Sigmoid colon (tissue), 7 donors: ENCODE data around the gene PIM3. TPM values are rescaled to one million over a fixed set of nuclear protein-coding genes. Genes with fewer than 3 reads are reported as not detected.

Source experiments
- DNase-seq: peaks from one replicate; pipeline ENCODE4 v3.0.0-alpha.2; 2019
- H3K27ac ChIP-seq, 4 donors: fragments of 200-600 bp; sonication (generic); one replicate each; pipeline ENCODE4 v1.5.1; 2016 to 2019; ENCODE audit warnings: mild to moderate bottlenecking in 1 of 4
- H3K27me3 ChIP-seq, 3 donors: fragments of 200-600 bp; sonication (generic); one replicate each; pipeline ENCODE4 v1.5.1; 2019; ENCODE audit warnings: mild to moderate bottlenecking in 1 of 3
- H3K36me3 ChIP-seq, 4 donors: fragments of 200-600 bp; sonication (generic); one replicate each; pipeline ENCODE4 v1.5.1; 2016 to 2019
- H3K4me1 ChIP-seq, 4 donors: fragments of 200-600 bp; sonication (generic); one replicate each; pipeline ENCODE4 v1.5.1; 2017 to 2019
- H3K4me3 ChIP-seq, 4 donors: fragments of 200-600 bp; sonication (generic); one replicate each; pipeline ENCODE4 v1.5.1; 2017 to 2019; ENCODE audit warnings: mild to moderate bottlenecking in 2 of 4, moderate library complexity in 1 of 4
- H3K9me3 ChIP-seq, 4 donors: fragments of 200-600 bp in 3 of 4; sonication (generic) in 3 of 4; one replicate each; pipeline versions ENCODE4 v1.5.1 to v1.6.1; 2013 to 2019
- EP300 ChIP-seq, 4 donors: sonication (generic); formaldehyde crosslinking; IDR thresholded peaks; one replicate each; pipeline ENCODE4 v1.6.1; 2017; ENCODE audit warnings: antibody characterized with exemption in 4 of 4
- POLR2A ChIP-seq, 2 donors: fragments of 450-650 bp; IDR thresholded peaks; one replicate each; pipeline ENCODE4 v1.6.1; 2016; ENCODE audit warnings: antibody characterized with exemption in 2 of 2, mild to moderate bottlenecking in 2 of 2, moderate library complexity in 2 of 2
- POLR2AphosphoS5 ChIP-seq, 4 donors: sonication (generic); formaldehyde crosslinking; IDR thresholded peaks; one replicate each; pipeline ENCODE4 v1.6.1; 2017; ENCODE audit warnings: antibody characterized with exemption in 4 of 4
- WGBS, 2 donors: extraction: QIAGEN DNeasy Blood & Tissue Kit; methylation state at CpG; one replicate each; pipeline ENCODE4 v1.1.7; 2013; 5-methylcytosine and 5-hydroxymethylcytosine counted together
- intact Hi-C: fragments of 100-400 bp; cut with DNase I; formaldehyde crosslinking; loops from one replicate; pipeline ENCODE4 v1.15.1; 2023
- polyA plus RNA-seq, 3 donors: library from polyadenylated mRNA; stranded (reverse); fragments of 200-250 nt; gene quantifications; one replicate each; pipeline ENCODE4 v1.2.3, GENCODE V29; 2013
- total RNA-seq, 4 donors: library from RNA; depleted of rRNA; stranded (reverse); fragments of >200 nt; gene quantifications; one replicate each; pipeline ENCODE4 v1.1.0, GENCODE V29; 2016
- TF ChIP-seq, protein P1 (sequence below), 4 experiments: fragments of 450-650 bp in 3 of 4; fragments of 200-600 bp in 1 of 4; IDR thresholded peaks; one replicate each; pipeline ENCODE4 v1.5.1; 2016 to 2019; ENCODE audit warnings: antibody characterized with exemption in 4 of 4, mild to moderate bottlenecking in 3 of 4, moderate library complexity in 2 of 4
- donor health status: healthy with polysubstance abuse.
- donor health status: Bipolar disorder and iron deficiency.
- donor health status: healthy.

Gene PIM3
- total and polyA plus RNA-seq, 7 donors, result 26.3 to 126 (median 49.4) TPM

DNA sequence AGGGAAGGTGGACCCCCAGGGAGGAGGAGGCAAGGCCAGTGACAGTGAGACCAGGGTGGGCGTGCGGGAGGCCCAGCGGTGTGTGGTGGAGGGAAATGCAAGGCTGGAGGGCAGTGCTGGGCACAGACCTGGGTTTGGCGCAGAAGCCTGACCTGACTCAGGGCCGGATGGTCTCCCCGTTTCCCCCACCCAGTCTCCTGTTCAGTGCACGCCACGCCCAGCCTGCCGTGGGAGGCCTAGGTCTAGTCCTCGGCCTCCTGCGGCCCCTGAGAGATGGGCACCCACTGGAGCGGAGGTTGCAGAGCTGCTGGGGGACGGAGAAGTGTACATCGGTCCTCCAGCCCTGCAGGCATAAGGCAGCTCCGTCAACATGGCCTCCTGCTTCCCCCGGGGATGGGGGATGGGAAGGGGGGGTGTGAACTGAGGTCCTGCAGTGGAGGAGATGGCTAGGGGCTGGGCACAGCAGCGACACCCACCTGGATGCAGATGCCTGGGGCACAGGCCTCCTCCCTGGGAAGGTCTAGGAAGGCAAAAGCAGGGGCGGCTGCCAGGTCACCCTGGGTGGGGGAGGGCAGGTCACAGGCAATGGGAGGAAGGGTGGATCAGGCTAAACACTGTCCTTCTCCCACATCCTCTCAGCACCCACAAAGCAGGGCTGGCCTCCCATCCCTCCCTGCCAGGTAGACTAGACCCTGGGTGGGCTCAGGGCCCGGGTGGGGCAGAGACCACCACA is 36.1 kb downstream of the PIM3 start:
- Histone ChIP-seq H3K36me3 (no peaks in the 10 kb centered on the region), H3K4me3 (no peak overlapping the region), H3K27me3 (peaks cover 8 to 35% (median 26%) of the 10 kb centered on the region in 3 donors), H3K4me1 (peaks cover 0 to 10% (median 4%) of the 10 kb centered on the region in 4 donors), H3K27ac (no peak overlapping the region), H3K9me3 (peaks cover 0 to 3% (median 0%) of the 10 kb centered on the region in 4 donors)
- WGBS, 2 donors, result 72 to 85% methylated on average over 19 of the region's 19 CpGs
- intact Hi-C loops, result no loop called here
- TF ChIP-seq, protein P1, sequence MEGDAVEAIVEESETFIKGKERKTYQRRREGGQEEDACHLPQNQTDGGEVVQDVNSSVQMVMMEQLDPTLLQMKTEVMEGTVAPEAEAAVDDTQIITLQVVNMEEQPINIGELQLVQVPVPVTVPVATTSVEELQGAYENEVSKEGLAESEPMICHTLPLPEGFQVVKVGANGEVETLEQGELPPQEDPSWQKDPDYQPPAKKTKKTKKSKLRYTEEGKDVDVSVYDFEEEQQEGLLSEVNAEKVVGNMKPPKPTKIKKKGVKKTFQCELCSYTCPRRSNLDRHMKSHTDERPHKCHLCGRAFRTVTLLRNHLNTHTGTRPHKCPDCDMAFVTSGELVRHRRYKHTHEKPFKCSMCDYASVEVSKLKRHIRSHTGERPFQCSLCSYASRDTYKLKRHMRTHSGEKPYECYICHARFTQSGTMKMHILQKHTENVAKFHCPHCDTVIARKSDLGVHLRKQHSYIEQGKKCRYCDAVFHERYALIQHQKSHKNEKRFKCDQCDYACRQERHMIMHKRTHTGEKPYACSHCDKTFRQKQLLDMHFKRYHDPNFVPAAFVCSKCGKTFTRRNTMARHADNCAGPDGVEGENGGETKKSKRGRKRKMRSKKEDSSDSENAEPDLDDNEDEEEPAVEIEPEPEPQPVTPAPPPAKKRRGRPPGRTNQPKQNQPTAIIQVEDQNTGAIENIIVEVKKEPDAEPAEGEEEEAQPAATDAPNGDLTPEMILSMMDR (IDR thresholded peaks at IDR 0.05), result no peak
- no peak for TF ChIP-seq EP300 (IDR thresholded peaks at IDR 0.05)
- TF ChIP-seq POLR2AphosphoS5 (IDR thresholded peaks at IDR 0.05), result no peak
- no peak for TF ChIP-seq POLR2A (IDR thresholded peaks at IDR 0.05)
- peak; percentile 60 for DNase-seq

DNA sequence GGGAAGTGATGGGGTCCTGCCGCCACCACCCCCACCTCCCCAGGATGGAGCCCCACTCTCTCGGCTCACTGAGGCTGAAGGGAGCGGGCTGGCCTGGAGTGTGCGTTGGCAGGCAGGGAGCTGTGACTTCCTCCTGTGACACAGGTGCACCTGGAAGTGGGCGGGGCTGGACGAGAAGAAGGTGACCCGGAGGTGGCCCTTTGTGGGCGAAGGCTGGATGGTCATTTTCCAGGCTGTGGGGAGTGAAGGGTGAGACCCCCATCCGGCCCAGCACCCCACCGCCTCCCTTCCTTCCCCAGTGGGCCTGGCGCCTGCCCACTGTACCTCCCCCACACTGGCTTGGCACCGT is 36.7 kb downstream of the PIM3 start:
- H3K27me3 ChIP-seq, result peaks cover 8 to 35% (median 26%) of the 10 kb centered on the region in 3 donors
- H3K4me1 ChIP-seq, result peaks cover 0 to 10% (median 4%) of the 10 kb centered on the region in 4 donors
- no peak overlapping the region for H3K27ac ChIP-seq
- TF ChIP-seq EP300 (IDR thresholded peaks at IDR 0.05), result no peak
- TF ChIP-seq POLR2A (IDR thresholded peaks at IDR 0.05), result peak in 1 of 2 donors; percentile 30
- intact Hi-C loops, result no loop called here
- no peaks in the 10 kb centered on the region for H3K9me3 ChIP-seq
- no peaks in the 10 kb centered on the region for H3K36me3 ChIP-seq
- 26 to 66% methylated on average over 12 of the region's 12 CpGs for WGBS, 2 donors
- H3K4me3 ChIP-seq, result no peak overlapping the region
- peak; percentile 60 for DNase-seq

DNA sequence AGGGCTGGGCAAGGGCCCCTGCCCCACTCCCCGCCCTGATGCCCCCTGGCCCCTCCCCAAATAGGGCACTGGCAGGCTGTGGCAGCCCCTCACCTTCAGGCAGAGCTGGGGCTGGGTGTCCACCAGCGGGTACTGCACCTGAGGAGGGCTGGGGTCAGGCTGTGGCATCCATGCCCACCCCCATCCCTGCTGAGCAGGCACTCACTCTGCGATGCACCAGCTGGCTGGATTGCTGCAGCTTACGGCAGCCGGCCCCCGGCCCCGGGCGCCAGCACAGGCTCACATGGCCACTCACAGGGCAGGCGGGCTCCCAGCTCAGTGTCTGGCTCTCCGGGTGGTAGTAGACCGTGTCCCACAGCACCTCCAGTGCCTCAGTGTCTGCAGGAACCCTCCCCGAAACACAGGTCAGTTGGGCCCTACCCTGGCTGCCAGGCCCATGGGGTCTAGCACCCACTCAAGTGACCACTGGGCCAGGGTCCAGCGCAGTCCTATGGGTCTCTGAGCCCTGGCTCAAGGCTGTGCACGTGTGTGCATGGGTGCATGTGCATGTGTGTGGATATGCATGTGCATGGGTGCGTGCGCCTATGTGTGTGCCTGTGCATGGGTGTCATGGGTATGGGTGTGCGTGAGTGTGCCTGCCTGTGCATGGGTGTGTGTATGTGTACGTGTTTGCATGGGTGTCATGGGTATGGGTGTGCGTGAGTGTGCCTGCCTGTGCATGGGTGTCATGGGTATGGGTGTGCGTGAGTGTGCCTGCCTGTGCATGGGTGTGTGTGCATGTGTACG is 37.6 kb downstream of the PIM3 start:
- intact Hi-C loops, result no loop called here
- no peak overlapping the region for H3K27ac ChIP-seq
- peaks cover 0 to 8% (median 4%) of the 10 kb centered on the region in 4 donors for H3K4me1 ChIP-seq
- H3K36me3 ChIP-seq, result no peaks in the 10 kb centered on the region
- H3K9me3 ChIP-seq, result no peaks in the 10 kb centered on the region
- no peak overlapping the region for H3K4me3 ChIP-seq
- DNase-seq, result no peak
- WGBS, 2 donors, result 90 to 93% methylated on average over 21 of the region's 21 CpGs
- peaks cover 8 to 35% (median 26%) of the 10 kb centered on the region in 3 donors for H3K27me3 ChIP-seq
- TF ChIP-seq POLR2AphosphoS5 (IDR thresholded peaks at IDR 0.05) (no peak), POLR2A (IDR thresholded peaks at IDR 0.05) (no peak), EP300 (IDR thresholded peaks at IDR 0.05) (no peak)
- TF ChIP-seq, protein P1 (IDR thresholded peaks at IDR 0.05), result no peak

DNA sequence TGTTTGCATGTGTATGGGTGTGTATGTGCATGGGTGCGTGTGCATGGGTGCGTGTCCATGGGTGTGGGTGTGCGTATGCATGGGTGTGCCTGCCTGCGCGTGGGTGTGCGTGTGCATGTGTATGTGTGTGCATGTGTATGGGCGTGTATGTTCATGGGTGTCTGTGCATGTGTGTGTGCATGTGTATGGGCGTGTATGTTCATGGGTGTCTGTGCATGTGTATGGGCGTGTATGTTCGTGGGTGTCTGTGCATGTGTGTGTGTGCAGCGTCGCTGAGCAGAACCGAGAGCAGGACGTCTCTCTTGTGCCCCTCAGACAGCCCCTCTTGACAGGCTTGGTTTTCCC is 38.1 kb downstream of the PIM3 start:
- intact Hi-C loops, result no loop called here
- H3K4me1 ChIP-seq, result peaks cover 0 to 7% (median 3%) of the 10 kb centered on the region in 4 donors
- DNase-seq, result no peak
- H3K9me3 ChIP-seq, result no peaks in the 10 kb centered on the region
- no peak overlapping the region for H3K4me3 ChIP-seq
- H3K27ac ChIP-seq, result no peak overlapping the region
- WGBS, 2 donors, result 87 to 92% methylated on average over 14 of the region's 14 CpGs
- H3K27me3 ChIP-seq, result peaks cover 8 to 35% (median 26%) of the 10 kb centered on the region in 3 donors
- no peak for TF ChIP-seq POLR2A (IDR thresholded peaks at IDR 0.05)
- TF ChIP-seq POLR2AphosphoS5 (IDR thresholded peaks at IDR 0.05), result no peak
- TF ChIP-seq, protein P1 (IDR thresholded peaks at IDR 0.05), result no peak
- no peak for TF ChIP-seq EP300 (IDR thresholded peaks at IDR 0.05)
- no peaks in the 10 kb centered on the region for H3K36me3 ChIP-seq
